Endothelial cell of umbilical vein (primary cell): ENCODE data around the gene HYI. TPM values are rescaled to one million over a fixed set of nuclear protein-coding genes. Genes with fewer than 3 reads are reported as not detected.

Experiments used
- BruUV-seq: library from RNA; stranded (reverse); fragments of 400-500 nt; replicated peaks from 2 replicates; lab custom pipeline; 2021; lab: Mats Ljungman, UMichigan
- CTCF ChIA-PET: fragments of 300-600, 350-600 bp; sonication (Branson Sonifier 250); formaldehyde crosslinking; loops from one replicate; lab custom pipeline; 2021; ENCODE audit warnings: antibody characterized with exemption, inconsistent platforms; lab: Charles Lee
- POLR2A ChIA-PET: fragments of 300-600, 350-600 bp; sonication (Branson Sonifier 250); formaldehyde crosslinking; loops from one replicate; lab custom pipeline; 2021; ENCODE audit warnings: antibody characterized with exemption, inconsistent platforms; lab: Charles Lee
- DNase-seq: peaks from one replicate; pipeline ENCODE4 v3.0.0-alpha.2; 2011; ENCODE audit warnings: low read depth, low spot score
- FAIRE-seq: peaks from 2 replicates; lab custom pipeline; 2011; peaks lifted over from hg19 to GRCh38; lab: Jason Lieb, UNC
- H2AFZ ChIP-seq: 2 replicates; pipeline ENCODE4 v1.6.0; 2012; ENCODE audit warnings: low read depth, low read length, control low read depth, inconsistent platforms
- H3K27ac ChIP-seq: 2 replicates; pipeline ENCODE4 v1.5.1; 2011; ENCODE audit warnings: low read depth, mild to moderate bottlenecking, control low read depth, low read length, moderate library complexity; ENCODE audit not compliant: insufficient read depth
- H3K27me3 ChIP-seq, 2 experiments: 2 replicates each; pipeline versions ENCODE4 v1.6.0 to v1.6.1; 2011; ENCODE audit warnings: low read length in 2 of 2, mixed read lengths in 1 of 2; ENCODE audit not compliant: control insufficient read depth in 2 of 2, insufficient read depth in 2 of 2
- H3K36me3 ChIP-seq, 2 experiments: 2 replicates in 1 of 2; 3 replicates in 1 of 2; pipeline ENCODE4 v1.5.1; 2011; ENCODE audit warnings: low read length in 2 of 2, mild to moderate bottlenecking in 1 of 2, moderate library complexity in 1 of 2; ENCODE audit not compliant: control insufficient read depth in 2 of 2, insufficient read depth in 2 of 2; ENCODE audit errors: extremely low read depth in 1 of 2
- H3K4me1 ChIP-seq: 3 replicates; pipeline ENCODE4 v1.5.1; 2011; ENCODE audit warnings: mild to moderate bottlenecking, low read length; ENCODE audit not compliant: control insufficient read depth, insufficient read depth; ENCODE audit errors: extremely low read depth
- H3K4me2 ChIP-seq: 2 replicates; pipeline ENCODE4 v1.6.1; 2011; ENCODE audit warnings: low read length, control low read depth, mixed read lengths; ENCODE audit not compliant: insufficient read depth
- H3K4me3 ChIP-seq, 3 experiments: fragments of 200-600 bp in 1 of 3; sonication (generic), shearing (Covaris generic) in 1 of 3; replicated peaks in 1 of 3; 2 replicates each; pipeline ENCODE4 v1.5.1; 2011 to 2016; ENCODE audit warnings: control low read depth in 3 of 3, low read length in 3 of 3, mild to moderate bottlenecking in 2 of 3, inconsistent platforms in 1 of 3, low read depth in 1 of 3, moderate library complexity in 1 of 3; ENCODE audit not compliant: insufficient read depth in 1 of 3
- H3K79me2 ChIP-seq: 2 replicates; pipeline ENCODE4 v1.6.0; 2012; ENCODE audit warnings: low read length, inconsistent platforms; ENCODE audit not compliant: control insufficient read depth, insufficient read depth
- H3K9ac ChIP-seq: replicated peaks from 2 replicates; pipeline ENCODE3; 2011; ENCODE audit warnings: low read length, control low read depth; ENCODE audit not compliant: insufficient read depth; ENCODE audit errors: extremely low read depth
- H3K9me1 ChIP-seq: replicated peaks from 3 replicates; pipeline ENCODE4 v1.6.0; 2011; ENCODE audit warnings: mild to moderate bottlenecking, low read length; ENCODE audit not compliant: control insufficient read depth, insufficient read depth; ENCODE audit errors: extremely low read depth
- H3K9me3 ChIP-seq: replicated peaks from 2 replicates; pipeline ENCODE4 v1.5.1; 2012; ENCODE audit warnings: low read length, inconsistent platforms; ENCODE audit not compliant: control insufficient read depth, insufficient read depth
- H4K20me1 ChIP-seq: replicated peaks from 2 replicates; pipeline ENCODE3; 2011; ENCODE audit warnings: mild to moderate bottlenecking, low read length; ENCODE audit not compliant: control insufficient read depth, insufficient read depth; ENCODE audit errors: extremely low read depth
- CTCF ChIP-seq, 2 donors: IDR thresholded peaks; 1 replicate in 1 of 2; 2 replicates in 1 of 2; pipeline ENCODE4 v1.5.1; 2011; ENCODE audit warnings: low read length in 2 of 2, mild to moderate bottlenecking in 2 of 2, moderate library complexity in 2 of 2, control low read depth in 1 of 2, inconsistent platforms in 1 of 2, low read depth in 1 of 2; ENCODE audit not compliant: insufficient read depth in 1 of 2; ENCODE audit errors: extremely low read depth in 1 of 2
- EZH2 ChIP-seq: IDR thresholded peaks from 2 replicates; pipeline ENCODE4 v1.6.1; 2012; ENCODE audit warnings: borderline replicate concordance, low read depth, mild to moderate bottlenecking, moderate library complexity, low read length, inconsistent platforms; ENCODE audit not compliant: severe bottlenecking
- FOS ChIP-seq: IDR thresholded peaks from 2 replicates; pipeline ENCODE4 v1.6.1; 2011; ENCODE audit warnings: mild to moderate bottlenecking, low read length, moderate library complexity, borderline replicate concordance; ENCODE audit not compliant: insufficient read depth
- JUN ChIP-seq: IDR thresholded peaks from 2 replicates; pipeline ENCODE4 v1.6.1; 2011; ENCODE audit warnings: borderline replicate concordance, low read depth; ENCODE audit not compliant: insufficient read length, insufficient read depth
- MAX ChIP-seq: IDR thresholded peaks from 2 replicates; pipeline ENCODE4 v1.6.1; 2011; ENCODE audit not compliant: insufficient read depth, insufficient read length
- MYC ChIP-seq: IDR thresholded peaks from one replicate; pipeline ENCODE4 v1.6.1; 2011; ENCODE audit warnings: mild to moderate bottlenecking, low read depth, low read length
- POLR2A ChIP-seq: IDR thresholded peaks from 2 replicates; pipeline ENCODE4 v1.6.1; 2012; ENCODE audit warnings: low read depth, mild to moderate bottlenecking, control low read depth, low read length
- POLR2AphosphoS5 ChIP-seq: IDR thresholded peaks from 2 replicates; pipeline ENCODE4 v1.6.1; 2012; ENCODE audit warnings: low read depth, mild to moderate bottlenecking, control low read depth, low read length, moderate library complexity; ENCODE audit not compliant: insufficient read depth
- dilution Hi-C: fragments of 300-500 bp; cut with MboI; formaldehyde crosslinking; loops from one replicate; pipeline ENCODE4 v1.15.0; 2019; ENCODE audit warnings: low sequenced_read_pairs; ENCODE audit not compliant: extremely low pct_ligation_motif_present
- intact Hi-C: fragments of 100-400 bp; cut with micrococcal nuclease; formaldehyde crosslinking; loops from one replicate; pipeline ENCODE4 v1.10.0; 2022
- polyA plus RNA-seq, 4 experiments: library from polyadenylated mRNA; depleted of rRNA in 3 of 4; stranded (reverse) in 3 of 4; unstranded in 1 of 4; fragments of >200 nt; gene quantifications; 2 replicates each; pipeline versions ENCODE4 v1.2.1 to v1.2.3, GENCODE V29; 2011 to 2012; ENCODE audit warnings: missing spikeins in 1 of 4
- total RNA-seq: library from RNA; stranded (reverse); gene quantifications from 2 replicates; pipeline ENCODE4 v1.2.3, GENCODE V29; 2021

Gene HYI
- total and polyA plus RNA-seq, 2 donors (not counting 3 experiments of a cell fraction or from before 2014, with no cell fraction given) = 324 to 342 TPM

DNA sequence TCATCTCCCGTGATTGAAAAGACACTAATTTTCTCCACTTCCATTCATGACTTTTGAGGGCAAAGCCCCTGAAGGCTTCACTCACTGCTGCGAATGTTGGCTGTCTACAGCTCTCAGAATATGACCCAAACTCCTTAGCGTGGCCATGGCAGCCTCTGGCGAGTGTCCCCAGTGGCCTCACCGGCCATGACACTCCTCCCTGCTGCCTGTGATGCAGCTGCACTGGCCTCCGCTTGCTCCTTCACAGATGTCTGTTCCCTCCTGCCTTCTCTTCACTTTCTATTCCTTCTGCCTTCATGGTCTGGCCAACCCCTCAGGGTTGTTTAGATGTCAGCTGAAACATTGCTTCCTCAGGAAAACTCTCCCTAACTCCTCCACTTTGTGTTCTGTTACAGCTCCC is 46.2 kb upstream of the HYI start:
- Histone ChIP-seq H3K27ac (no peak overlapping the region), H3K79me2 (no peaks in the 10 kb centered on the region), H3K4me2 (no peak overlapping the region), H3K27me3 (no peaks in the 10 kb centered on the region), H2AFZ (no peak overlapping the region), H3K36me3 (no peaks in the 10 kb centered on the region), H3K9ac (no peak overlapping the region), H3K9me3 (no peaks in the 10 kb centered on the region), H3K9me1 (no peaks in the 10 kb centered on the region), H3K4me3 (no peak overlapping the region), H4K20me1 (no peaks in the 10 kb centered on the region), H3K4me1 (no peaks in the 10 kb centered on the region)
- CTCF ChIA-PET = no interaction called here
- no TSS peak for BruUV-seq
- intact Hi-C loops = no loop called here
- DNase-seq = no peak
- dilution Hi-C loops = no loop called here
- POLR2A ChIA-PET = no interaction called here
- TF ChIP-seq FOS (no peak), MYC (no peak), JUN (no peak), MAX (no peak), CTCF (IDR thresholded peaks at IDR 0.05; ENCODE audit: extremely low read depth in 1 of 2, insufficient read depth in 1 of 2, low read depth in 1 of 2, low read length in 2 of 2) (no peak)
- FAIRE-seq = no peak

- no peaks in the 10 kb centered on the region for H3K9me3 ChIP-seq
- no peak overlapping the region for H2AFZ ChIP-seq
- no peaks in the 10 kb centered on the region for H3K27me3 ChIP-seq
- no peak overlapping the region for H3K4me2 ChIP-seq
- dilution Hi-C loops = no loop called here
- CTCF ChIA-PET = no interaction called here
- H3K27ac ChIP-seq = no peak overlapping the region
- H3K4me3 ChIP-seq = no peak overlapping the region
- H3K9me1 ChIP-seq = no peaks in the 10 kb centered on the region
- POLR2A ChIA-PET = no interaction called here
- peaks cover 5% of the 10 kb centered on the region for H3K4me1 ChIP-seq
- BruUV-seq = no TSS peak
- H3K36me3 ChIP-seq = no peaks in the 10 kb centered on the region
- H4K20me1 ChIP-seq = no peaks in the 10 kb centered on the region
- DNase-seq (no peak), FAIRE-seq (no peak)
- no peak for TF ChIP-seq CTCF (IDR thresholded peaks at IDR 0.05; ENCODE audit: extremely low read depth in 1 of 2, insufficient read depth in 1 of 2, low read depth in 1 of 2, low read length in 2 of 2)
- TF ChIP-seq JUN = no peak
- TF ChIP-seq POLR2AphosphoS5 = no peak
- TF ChIP-seq POLR2A = no peak
- TF ChIP-seq MAX = no peak
- no peak for TF ChIP-seq EZH2
- TF ChIP-seq MYC = no peak
- no peak for TF ChIP-seq FOS
- H3K79me2 ChIP-seq = no peaks in the 10 kb centered on the region
- no peak overlapping the region for H3K9ac ChIP-seq
- intact Hi-C loops = no loop called here
These were observed 41.5 kb upstream of the HYI start for GRCh38 chr1:43495204-43495603.
